SHP77 (cell line): Measurements from ENCODE around the gene GUCA2A.
"Not testable (repeated sequence)": the region's sequence is repeated elsewhere in the genome, so short reads cannot be mapped to it uniquely, and the experiment has no call there.

Experiments used
- DNase-seq, 2 experiments: peaks; one replicate each; lab custom pipeline; 2025; lab: John Stamatoyannopoulos, UW

The GUCA2A gene

DNA sequence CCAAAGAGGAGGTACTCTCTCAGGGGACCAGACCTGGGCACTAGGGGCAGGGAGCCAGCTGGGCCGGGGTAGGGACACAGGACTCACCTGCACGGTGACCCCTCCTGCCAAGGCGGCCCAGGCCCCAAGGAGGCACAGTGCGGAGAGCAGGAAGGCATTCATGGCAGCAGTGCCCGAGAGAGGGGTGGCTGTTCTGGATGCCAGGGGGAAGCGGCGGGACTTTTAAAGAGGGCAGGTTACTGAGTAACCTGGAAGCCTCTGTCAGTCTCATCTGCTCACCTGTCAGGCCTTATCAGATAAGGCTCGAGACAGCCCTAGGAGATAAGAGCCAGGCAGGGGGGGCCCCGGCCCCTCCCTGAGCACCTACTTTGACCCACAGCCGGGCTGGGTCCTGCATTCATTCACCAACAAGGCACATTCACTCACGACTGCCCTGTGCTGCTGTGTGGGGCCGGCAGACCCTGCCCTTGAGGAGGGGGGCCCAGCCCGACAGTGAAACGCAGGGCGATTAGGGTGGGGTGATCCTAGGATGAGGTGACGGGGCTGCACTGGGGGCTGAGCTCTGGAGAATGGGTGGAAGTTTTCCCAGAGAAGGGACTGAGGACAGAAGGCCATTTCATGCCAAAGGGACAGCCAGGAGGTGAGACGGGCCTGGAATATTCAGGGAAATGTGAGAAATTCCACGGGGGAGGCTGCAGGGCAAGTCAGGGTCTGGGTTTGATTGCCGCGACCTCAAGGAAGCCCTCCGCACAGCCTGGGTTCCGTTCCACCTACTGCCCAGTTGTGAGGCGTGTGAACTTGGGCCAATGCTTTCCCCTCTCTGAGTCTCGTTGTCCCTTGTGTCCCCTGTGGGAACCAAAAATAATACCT, at the start of gene GUCA2A:
TSS of gene GUCA2A (minus strand) at position 195 of the 870 bp plus-strand sequence. CDS start at position 162, 33 bp downstream.
- no peak for DNase-seq

- DNase-seq = no peak
These were observed 46.7 kb upstream of the GUCA2A start for GRCh38 chr1:42211224-42211623.

DNA sequence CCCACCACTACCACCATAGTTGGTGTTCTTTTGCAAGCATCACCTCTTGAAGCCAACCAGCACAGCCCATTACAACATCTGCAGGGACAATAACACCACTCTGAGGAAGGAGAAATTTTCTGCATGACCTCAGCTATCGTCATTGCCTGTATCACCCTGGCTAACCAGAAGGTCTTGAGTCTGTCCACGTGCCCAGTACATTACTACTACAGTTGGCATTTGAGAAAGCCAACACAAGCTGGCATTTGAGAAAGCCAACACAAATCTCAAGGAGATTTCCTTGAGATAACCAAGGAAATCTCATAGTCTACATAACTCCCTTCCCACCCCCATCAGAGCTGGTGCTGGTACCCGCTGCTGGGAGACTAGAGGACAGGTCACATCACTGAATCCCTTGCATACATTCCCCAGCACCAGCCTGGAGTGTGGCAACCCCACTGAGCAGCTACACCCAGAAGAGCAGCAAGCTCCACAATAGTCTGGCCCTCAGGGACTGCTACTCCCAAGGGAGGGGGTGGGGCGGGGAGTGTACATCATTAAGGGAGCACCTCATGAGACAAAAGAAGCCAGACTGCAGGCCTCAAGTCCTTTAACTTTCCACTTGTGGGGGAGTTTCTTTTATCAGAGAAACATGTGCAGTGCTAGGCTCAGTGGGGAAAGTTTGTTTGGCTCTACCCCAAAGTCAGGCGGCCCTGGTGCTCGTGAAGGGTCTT, 46.0 kb upstream of the GUCA2A start:
- no peak for DNase-seq

GRCh38 chr1:42209526-42210251, 45.1 kb upstream of the GUCA2A start:
- DNase-seq = no peak

DNA sequence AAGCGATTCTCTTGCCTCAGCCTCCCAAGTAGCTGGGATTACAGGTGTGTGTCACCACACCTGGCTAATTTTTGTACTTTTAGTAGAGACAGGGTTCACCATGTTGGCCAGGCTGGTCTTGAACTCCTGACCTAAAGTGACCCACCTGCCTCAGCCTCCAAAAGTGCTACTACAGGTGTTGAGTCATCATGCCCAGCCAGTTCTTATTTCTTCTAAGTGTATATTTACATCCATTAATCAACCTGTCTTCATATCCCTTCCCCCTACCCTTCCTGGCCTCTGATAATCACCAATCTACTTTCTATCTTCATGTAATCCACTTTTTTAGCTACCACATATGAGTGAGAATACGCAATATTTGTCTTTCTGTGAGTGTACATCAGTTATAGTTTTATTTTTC, 42.4 kb upstream of the GUCA2A start:
- DNase-seq = not testable (repeated sequence)

GRCh38 chr1:42206164-42206563, 41.6 kb upstream of the GUCA2A start:
- no peak for DNase-seq

DNA sequence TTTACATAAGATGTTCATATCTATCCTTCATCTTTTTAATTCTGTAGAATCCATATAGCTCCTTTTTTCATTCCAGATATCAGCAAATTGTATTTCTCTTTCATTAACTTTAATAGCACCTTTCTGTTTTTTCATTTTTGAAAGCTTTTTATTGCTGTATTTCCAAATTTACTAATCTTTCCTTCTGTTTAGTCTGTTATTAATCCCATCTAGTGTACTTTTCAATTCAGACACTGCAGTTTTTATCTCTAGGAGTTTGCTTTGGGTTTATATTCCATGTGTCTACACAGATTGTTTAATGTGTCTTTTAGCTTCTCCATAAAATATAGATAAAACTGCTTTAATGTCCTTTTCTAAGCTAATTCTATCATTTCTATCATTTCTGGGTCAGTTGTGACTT, 37.4 kb upstream of the GUCA2A start:
- no peak for DNase-seq

- DNase-seq = no peak
These were observed 33.7 kb upstream of the GUCA2A start for GRCh38 chr1:42198251-42198650.

GRCh38 chr1:42195841-42196240, 31.3 kb upstream of the GUCA2A start:
- no peak for DNase-seq

DNA sequence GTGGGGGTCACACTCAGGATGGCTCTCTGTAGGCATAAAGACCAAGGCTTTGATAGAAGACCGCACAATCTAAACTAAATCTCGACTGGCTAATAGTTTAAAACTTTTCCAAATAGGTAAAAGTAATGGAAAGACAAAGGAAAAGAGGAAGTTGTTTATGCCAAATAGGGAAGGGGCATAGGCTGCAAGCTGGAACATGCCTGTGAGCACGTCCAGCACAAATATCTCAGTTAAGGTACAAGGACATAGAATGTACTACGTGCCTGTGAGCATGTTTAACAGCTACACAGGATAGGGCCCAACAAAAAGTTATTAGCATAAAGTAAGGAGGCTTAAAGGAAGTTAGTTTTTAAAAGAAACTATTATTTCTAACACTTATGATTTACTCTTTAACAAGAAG, 27.6 kb upstream of the GUCA2A start:
- no peak for DNase-seq

- no peak for DNase-seq
These were observed 26.8 kb upstream of the GUCA2A start for GRCh38 chr1:42191319-42191718.

DNA sequence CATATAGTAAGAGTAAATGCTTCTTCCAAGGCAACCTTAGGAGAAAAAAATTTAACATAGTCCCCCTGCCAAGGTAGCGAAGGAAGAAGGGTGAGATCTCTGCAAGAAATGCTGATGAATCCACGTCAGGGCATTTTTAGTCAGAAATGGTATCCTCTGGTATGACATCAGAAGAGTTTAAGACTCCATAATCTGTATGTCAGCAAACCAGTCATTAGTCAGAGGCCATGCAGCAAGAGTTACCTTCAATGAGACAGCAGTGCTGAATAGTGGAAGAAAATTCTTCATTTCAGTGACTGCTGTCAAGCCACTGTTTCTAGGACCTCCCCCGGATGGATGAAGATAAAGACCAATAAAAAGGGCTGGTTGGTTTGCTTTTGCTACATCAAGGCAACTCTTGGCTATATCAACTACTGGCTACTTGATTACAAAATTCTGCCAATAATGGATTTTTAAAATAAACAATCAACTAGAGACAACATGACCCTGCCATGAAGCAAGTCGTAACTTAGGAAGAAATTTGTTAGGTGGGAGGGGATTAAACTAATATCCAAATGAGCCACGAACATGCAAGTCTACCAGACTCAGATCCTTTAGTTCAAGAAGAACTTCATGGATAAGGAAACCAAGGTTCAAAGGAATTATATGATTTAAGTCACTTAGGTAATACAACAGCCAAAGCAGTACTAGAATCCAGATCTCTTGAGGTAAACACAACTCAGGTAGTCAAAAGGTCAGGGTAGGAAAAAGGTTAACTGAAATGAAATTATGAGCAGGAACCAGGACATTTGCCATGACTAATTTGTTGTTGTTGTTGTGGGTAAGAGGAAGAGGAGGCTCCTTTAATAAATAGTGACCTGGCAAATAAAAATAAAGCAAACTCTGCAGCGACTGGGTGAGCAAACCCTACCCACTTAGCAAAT, 25.6 kb upstream of the GUCA2A start:
- DNase-seq = no peak

- no peak for DNase-seq
These were observed 21.6 kb upstream of the GUCA2A start for GRCh38 chr1:42186152-42186551.

- no peak for DNase-seq
These were observed 20.1 kb upstream of the GUCA2A start for GRCh38 chr1:42184616-42185015.

DNA sequence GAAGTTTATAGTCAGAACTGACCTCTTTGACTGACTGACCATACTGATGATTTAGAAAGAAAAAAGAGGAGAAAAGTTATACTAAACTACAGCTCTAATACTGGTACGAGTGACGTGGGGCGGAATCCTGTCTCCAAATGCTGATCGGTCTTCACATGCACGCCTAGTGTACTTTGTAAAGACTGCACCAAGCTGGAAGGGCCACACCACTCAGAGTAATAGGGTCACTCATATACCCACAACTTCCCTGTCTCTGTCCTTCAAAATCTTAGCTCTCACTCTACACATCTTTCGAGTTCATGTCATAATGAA, 19.4 kb upstream of the GUCA2A start:
- DNase-seq = no peak

DNA sequence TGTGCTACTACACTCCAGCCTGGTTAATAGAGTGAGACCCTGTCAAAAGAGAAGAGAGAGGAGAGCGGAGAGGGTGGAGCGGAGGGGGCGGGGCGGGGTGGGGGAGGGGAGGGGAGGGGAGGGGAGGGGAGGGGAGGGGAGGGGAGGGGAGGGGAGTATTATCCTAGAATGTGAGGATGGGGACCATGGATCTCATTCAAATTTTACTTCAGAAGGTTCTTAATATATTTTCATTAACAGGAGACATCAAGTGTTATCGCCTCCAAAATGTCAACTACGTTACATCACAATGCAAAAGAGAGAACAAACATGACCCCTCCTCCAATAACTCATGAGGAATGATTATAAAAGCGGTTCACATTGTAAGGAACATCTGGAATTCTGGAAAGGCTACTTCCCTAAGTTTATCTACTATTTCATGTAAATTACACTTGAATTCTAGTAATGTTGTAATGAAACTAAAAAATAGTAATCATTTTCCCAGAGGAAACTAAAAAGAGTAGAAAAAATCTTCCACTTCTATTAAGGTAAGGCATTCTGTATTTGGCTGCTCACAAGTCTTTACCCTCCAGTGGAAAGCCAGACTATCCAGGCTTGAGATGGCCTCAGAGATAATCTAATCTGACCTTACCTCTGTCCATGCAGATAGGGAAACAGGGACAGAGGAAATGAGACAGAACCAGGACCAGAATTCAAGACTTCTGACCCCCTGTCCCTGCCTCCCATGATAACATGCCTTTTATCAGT, 18.8 kb upstream of the GUCA2A start:
- DNase-seq = no peak

DNA sequence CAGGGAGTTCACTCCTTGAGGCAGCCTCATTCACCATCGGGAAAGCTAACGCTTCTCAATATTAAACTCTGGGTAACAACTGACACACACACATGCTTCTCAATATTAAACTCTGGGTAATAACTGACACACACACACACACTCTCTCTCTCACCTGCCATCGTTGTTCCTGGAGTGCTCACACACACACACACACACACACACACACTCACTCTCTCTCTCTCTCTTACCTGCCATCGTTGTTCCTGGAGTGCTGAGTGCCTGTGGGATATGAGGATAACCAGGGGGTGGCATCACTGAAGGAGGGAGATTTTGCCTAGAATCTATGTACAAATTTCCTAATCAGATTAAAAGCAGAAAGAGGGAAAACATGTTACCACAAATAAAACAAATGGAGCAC, 17.1 kb upstream of the GUCA2A start:
- no peak for DNase-seq

- no peak for DNase-seq
These were observed 15.4 kb upstream of the GUCA2A start for GRCh38 chr1:42179900-42180329.

GRCh38 chr1:42179275-42179674, 14.7 kb upstream of the GUCA2A start:
- DNase-seq = no peak

DNA sequence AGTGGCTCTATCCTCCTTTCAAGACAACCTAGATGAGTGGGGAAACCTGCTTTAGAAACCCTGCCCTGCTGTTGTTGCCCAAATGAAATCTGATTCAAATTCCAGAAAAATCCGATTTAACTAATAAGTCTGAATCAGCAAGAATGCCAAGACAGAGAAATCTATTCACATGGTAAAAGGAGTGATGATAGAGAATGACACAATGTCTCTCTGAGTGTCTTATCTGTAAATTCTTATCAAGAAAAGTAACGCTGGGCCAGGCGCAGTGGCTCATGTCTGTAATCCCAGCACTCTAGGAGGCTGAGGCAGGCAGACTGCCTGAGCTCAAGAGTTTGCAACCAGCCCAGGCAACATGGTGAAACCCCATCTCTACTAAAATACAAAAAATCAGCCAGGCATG, 13.7 kb upstream of the GUCA2A start:
- no peak for DNase-seq

- no peak for DNase-seq
These were observed 13.0 kb upstream of the GUCA2A start for GRCh38 chr1:42177541-42177981.
